Activated B cell treated with CpG ODN at 0.5 μM for 24 hours (primary cell): ENCODE data around the gene HLA-DQB2. TPM values are rescaled to one million over a fixed set of nuclear protein-coding genes. Genes with fewer than 3 reads are reported as not detected.
A peak's percentile ranks its signal among the peaks of the same experiment; 100 is the strongest.

Source experiments
- ATAC-seq: fragments of 200-7000 bp; cut with Tn5 transposase; one replicate; pipeline ENCODE4 v1.10.0; 2021; ENCODE audit warnings: low read depth, mild to moderate bottlenecking, moderate library complexity
- CTCF ChIA-PET: fragments of 350-600 bp; sonication (Branson Sonifier 250); formaldehyde crosslinking; loops from one replicate; lab custom pipeline; 2021; ENCODE audit warnings: antibody characterized with exemption; lab: Charles Lee
- POLR2A ChIA-PET: fragments of 350-600 bp; sonication (Branson Sonifier 250); formaldehyde crosslinking; loops from one replicate; lab custom pipeline; 2021; ENCODE audit warnings: antibody characterized with exemption; lab: Charles Lee
- DNase-seq: peaks from one replicate; pipeline ENCODE4 v3.0.0; 2022
- H3K27ac Mint-ChIP-seq: one replicate; pipeline ENCODE4 v1.8.0; 2020; ENCODE audit warnings: mixed read lengths
- H3K27me3 Mint-ChIP-seq: one replicate; pipeline ENCODE4 v1.8.0; 2021; ENCODE audit warnings: mixed read lengths
- H3K36me3 Mint-ChIP-seq: one replicate; pipeline ENCODE4 v1.8.0; 2021; ENCODE audit warnings: low read depth, mixed read lengths
- H3K4me1 Mint-ChIP-seq: one replicate; pipeline ENCODE4 v1.8.0; 2021; ENCODE audit warnings: mixed read lengths
- H3K4me3 Mint-ChIP-seq: one replicate; pipeline ENCODE4 v1.8.0; 2020; ENCODE audit warnings: mild to moderate bottlenecking, mixed read lengths
- H3K9me3 Mint-ChIP-seq: one replicate; pipeline ENCODE4 v1.8.0; 2020; ENCODE audit warnings: mixed read lengths
- CTCF ChIP-seq: fragments of 200-600 bp; IDR thresholded peaks from one replicate; pipeline ENCODE4 v1.8.0; 2022; ENCODE audit warnings: antibody characterized with exemption, mild to moderate bottlenecking
- intact Hi-C: fragments of 100-400 bp; cut with micrococcal nuclease; formaldehyde crosslinking; loops from one replicate; pipeline ENCODE4 v1.15.1; 2024
- total RNA-seq: library from RNA; stranded (reverse); gene quantifications from 2 replicates; pipeline ENCODE4 v1.2.3, GENCODE V29; 2022

Gene HLA-DQB2
- total RNA-seq, 1 donor from 2014 or later = 95.7 TPM

- ATAC-seq (no peak), DNase-seq (no peak)
- CTCF ChIA-PET = interaction anchor here (1.1 kb wide), 1 partner anchor 11 kb away, joined by 3 read pairs; no protein-coding TSS in a partner anchor
- no peak overlapping the region for H3K4me3 Mint-ChIP-seq
- H3K27ac Mint-ChIP-seq = no peak overlapping the region
- no peaks in the 10 kb centered on the region for H3K9me3 Mint-ChIP-seq
- no peak for TF ChIP-seq CTCF
- peaks cover 4% of the 10 kb centered on the region for H3K27me3 Mint-ChIP-seq
- H3K36me3 Mint-ChIP-seq = no peaks in the 10 kb centered on the region
- POLR2A ChIA-PET = no interaction called here
- intact Hi-C loops = no loop called here
- H3K4me1 Mint-ChIP-seq = peaks cover 7% of the 10 kb centered on the region
These were observed 11.7 kb upstream of the HLA-DQB2 start for GRCh38 chr6:32775071-32775470.

- Mint-ChIP-seq H3K27me3 (peaks cover 6% of the 10 kb centered on the region), H3K27ac (no peak overlapping the region), H3K9me3 (no peaks in the 10 kb centered on the region), H3K4me3 (no peak overlapping the region), H3K4me1 (peaks cover 7% of the 10 kb centered on the region), H3K36me3 (no peaks in the 10 kb centered on the region)
- no peak for TF ChIP-seq CTCF
- CTCF ChIA-PET = interaction anchor here (1.1 kb wide), 1 partner anchor 11 kb away, joined by 3 read pairs; no protein-coding TSS in a partner anchor
- intact Hi-C loops = loop anchor here (5.0 kb wide), 1 partner anchor 52 kb away; no protein-coding TSS in a partner anchor
- DNase-seq = no peak
- POLR2A ChIA-PET = no interaction called here
- peak; percentile 89 for ATAC-seq
These were observed 11.1 kb upstream of the HLA-DQB2 start for GRCh38 chr6:32774426-32774825.

GRCh38 chr6:32772656-32773055 lies 9.3 kb upstream of the HLA-DQB2 start:
- H3K27me3 Mint-ChIP-seq = peaks cover 6% of the 10 kb centered on the region
- POLR2A ChIA-PET = no interaction called here
- H3K4me1 Mint-ChIP-seq = peaks cover 7% of the 10 kb centered on the region
- H3K4me3 Mint-ChIP-seq = no peak overlapping the region
- CTCF ChIA-PET = no interaction called here
- H3K27ac Mint-ChIP-seq = no peak overlapping the region
- no peaks in the 10 kb centered on the region for H3K36me3 Mint-ChIP-seq
- TF ChIP-seq CTCF = no peak
- DNase-seq (no peak), ATAC-seq (no peak)
- H3K9me3 Mint-ChIP-seq = no peaks in the 10 kb centered on the region
- intact Hi-C loops = loop anchor here (5.0 kb wide), 1 partner anchor 50 kb away; no protein-coding TSS in a partner anchor

GRCh38 chr6:32764048-32764447 lies 716 bp upstream of the HLA-DQB2 start:
- Mint-ChIP-seq H3K4me1 (peaks cover 3% of the 10 kb centered on the region), H3K4me3 (no peak overlapping the region), H3K27ac (no peak overlapping the region), H3K9me3 (no peaks in the 10 kb centered on the region), H3K36me3 (peaks cover 3% of the 10 kb centered on the region), H3K27me3 (peaks cover 16% of the 10 kb centered on the region)
- intact Hi-C loops = no loop called here
- CTCF ChIA-PET = no interaction called here
- ATAC-seq = no peak
- POLR2A ChIA-PET = interaction anchor here (0.5 to 0.6 kb wide), 3 partner anchors 74 to 99 kb away, joined by 3 to 20 read pairs (median 3); partner anchors contain the start of gene HLA-DQB1
- no peak for DNase-seq
- TF ChIP-seq CTCF = no peak

GRCh38 chr6:32761548-32761947 lies 1.8 kb downstream of the HLA-DQB2 start:
- intact Hi-C loops = no loop called here
- Mint-ChIP-seq H3K27ac (no peak overlapping the region), H3K4me3 (no peak overlapping the region), H3K36me3 (peaks cover 3% of the 10 kb centered on the region), H3K9me3 (no peaks in the 10 kb centered on the region), H3K4me1 (peaks cover 6% of the 10 kb centered on the region), H3K27me3 (peaks cover 8% of the 10 kb centered on the region)
- ChIA-PET POLR2A (interaction anchor here (0.5 to 4.1 kb wide), 12 partner anchors 69 to 322 kb away, joined by 3 to 205 read pairs (median 6); partner anchors contain the start of genes HLA-DQB1 and HLA-DRA), CTCF (interaction anchor here (1.0 to 1.3 kb wide), 2 partner anchors 96 to 107 kb away, joined by 3 to 4 read pairs; no protein-coding TSS in a partner anchor)
- TF ChIP-seq CTCF = no peak
- DNase-seq = no peak
- ATAC-seq = no peak
